ENCODE results near the gene INKA1.
"Not testable (repeated sequence)": the region's sequence is repeated elsewhere in the genome, so short reads cannot be mapped to it uniquely, and the experiment has no call there.

INKA1 gene

DNA sequence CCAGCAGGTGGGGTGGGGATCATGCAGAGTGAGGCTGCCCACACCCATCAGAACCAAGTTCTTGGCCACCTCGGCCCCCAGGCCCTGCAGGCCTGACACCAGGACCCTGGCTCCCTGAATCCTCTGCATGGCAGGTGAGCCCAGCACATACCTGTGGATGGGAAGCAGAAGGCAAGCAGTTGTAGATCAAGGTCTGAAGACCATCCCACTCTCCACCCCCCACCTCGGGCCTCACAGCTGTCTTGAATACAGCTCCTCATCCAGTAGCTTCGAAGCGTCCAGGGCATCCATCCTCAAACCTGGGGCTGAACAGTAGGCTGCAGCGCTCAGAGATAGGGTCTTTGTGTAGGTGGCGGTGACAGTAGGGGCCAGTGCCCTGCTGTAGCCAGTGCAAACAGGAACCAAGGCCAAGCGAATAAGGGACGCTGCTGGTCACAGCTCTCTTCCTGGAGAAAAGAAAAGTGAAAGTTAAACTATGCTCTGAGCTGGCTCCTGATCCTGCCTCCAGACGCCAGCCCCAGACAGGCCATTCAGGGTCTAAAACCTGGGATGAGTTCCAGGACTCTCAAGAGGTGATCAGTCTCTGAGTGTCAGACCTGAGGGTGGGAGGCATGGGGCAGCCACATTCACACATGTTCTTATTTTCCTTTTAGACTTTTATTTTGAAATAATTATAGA, 10.6 kb downstream of the INKA1 start, which contains the start of gene UBA7:
TSS of gene UBA7 (minus strand) at position 457 of the 678 bp plus-strand sequence. CDS start at position 291, 166 bp downstream.
- no peak for DNase-seq

DNA sequence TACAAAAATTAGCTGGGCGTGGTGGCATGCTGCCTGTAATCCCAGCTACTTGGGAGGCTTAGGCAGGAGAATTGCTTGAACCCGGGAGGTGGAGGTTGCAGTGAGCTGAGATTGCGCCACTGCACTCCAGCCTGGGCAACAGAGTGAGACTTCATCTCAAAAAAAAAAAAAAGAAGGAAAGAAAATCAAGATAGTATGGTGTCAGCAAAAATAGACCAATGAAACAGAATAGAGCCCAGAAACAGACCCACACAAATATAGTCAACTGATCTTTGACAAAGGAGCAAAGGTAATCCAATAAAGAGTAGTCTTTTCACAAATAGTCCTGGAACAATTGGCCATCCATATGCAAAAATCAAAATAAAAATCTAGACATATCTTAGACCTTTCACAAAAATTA, 20.1 kb downstream of the INKA1 start:
- DNase-seq: not testable (repeated sequence)

DNA sequence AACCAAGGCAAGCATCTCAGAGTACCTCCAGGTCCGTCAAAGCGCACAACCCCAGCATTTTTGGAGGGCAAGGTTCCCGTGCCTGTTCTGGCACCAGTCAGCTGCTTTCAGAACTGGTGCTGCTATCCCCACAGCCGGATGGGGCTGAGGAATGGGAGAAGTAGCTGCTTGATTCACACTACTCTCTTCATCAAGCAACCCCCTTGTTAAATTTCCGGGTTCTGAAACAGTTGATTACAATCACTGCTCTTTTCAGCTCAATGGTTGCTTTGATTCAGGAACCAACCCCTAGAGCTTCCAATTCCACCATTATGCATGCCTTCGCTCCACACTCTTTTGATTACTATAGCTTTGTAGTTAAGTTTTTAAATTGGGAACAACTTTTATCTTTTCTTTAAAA, 23.0 kb downstream of the INKA1 start:
- no peak for DNase-seq

DNA sequence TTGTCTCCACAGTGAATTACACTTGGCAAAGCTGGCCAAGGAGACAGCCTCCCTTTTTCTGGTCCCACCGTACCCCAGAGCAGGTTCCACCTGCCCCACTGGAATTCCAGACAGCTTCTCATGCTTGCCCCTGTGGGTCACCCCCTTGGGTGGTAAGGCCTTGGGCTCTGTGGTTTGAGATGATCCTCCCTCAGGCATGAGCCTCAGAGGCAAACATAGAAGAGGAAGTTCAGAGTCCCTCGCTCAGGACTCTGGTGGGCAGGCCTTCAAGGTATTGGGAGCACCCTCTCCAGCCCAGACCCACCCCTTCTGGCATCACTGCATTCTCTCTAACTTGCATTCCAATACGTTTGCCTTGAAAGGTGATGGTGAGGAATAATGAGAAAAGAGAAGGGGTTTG, 28.3 kb downstream of the INKA1 start:
- no peak for DNase-seq

DNA sequence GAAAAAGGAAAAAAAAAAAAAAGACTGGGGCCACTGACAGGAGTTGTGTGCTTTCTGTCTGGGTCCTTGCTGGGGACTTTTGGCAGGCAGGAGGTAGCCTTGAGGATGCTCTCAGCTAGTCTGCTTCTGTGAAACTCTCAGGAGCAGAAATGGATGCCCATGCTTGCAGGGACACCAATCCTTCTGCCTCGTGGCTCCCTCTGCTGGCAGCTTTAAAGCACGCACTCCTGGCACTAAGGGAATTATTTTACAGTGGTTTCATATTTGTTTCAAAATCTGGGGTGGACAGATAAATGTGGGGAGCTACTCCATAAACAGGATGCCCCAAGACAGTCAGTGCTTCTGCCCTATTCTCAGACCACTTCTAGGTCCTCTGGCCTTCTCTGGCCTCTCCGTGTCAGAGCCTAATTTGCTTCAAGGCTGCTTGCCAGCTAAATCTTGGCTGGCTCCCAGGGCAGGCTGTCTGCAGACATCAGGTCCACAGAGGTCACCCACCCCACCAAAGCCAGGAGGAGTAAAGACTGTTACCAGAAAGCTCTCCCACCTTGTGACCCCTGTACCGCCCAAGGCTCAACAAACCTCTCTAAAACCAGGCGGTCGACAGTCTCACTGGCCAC, 36.2 kb downstream of the INKA1 start:
- DNase-seq: peak; percentile 22

DNA sequence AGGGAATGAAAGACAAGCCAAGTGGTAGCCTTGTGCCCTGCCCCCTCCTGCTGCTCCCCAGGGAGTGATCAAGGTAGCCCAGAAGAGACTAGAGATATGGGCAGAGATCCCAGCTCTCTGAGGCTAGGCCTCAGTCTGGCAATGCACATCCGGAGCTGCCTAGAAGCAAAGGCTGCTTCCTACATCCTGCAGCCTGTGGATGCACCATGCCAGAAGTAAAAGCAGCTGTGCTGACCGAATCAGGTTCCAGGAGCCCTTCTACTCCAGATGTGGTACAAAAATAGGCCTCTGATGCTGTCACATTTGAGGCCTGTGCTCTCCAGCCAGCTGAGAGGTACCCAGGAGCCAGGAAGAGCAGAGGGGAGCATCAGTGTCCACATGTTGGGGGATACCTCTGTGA, 37.3 kb downstream of the INKA1 start:
- DNase-seq: no peak

DNA sequence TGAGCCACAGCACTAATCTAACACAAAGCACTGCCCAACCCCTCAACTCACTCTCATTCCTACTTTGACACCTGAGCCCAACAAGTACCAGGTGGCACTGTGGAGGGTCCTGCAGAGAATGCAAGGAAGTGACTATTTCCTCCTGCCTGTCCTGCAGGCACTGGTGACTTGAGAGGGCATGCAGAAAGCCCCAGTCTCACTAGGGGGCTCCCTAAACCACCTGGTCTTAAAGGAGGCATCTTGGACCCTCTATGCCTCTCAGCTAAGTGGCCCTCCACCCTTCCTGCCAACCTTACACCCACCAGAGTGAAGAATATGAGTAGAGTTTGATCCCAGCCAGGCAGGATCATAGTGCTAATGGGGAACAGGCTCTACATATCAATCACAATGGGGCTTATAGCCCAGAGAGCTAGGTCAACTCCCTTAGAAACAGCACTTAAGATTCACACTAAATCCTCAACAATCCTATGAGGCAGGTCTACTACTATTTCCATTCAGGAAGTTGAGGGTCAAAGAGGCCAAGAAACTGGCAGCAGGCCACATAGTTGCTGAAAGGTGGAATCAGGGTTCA, 38.1 kb downstream of the INKA1 start:
- peak; percentile 3 for DNase-seq

DNA sequence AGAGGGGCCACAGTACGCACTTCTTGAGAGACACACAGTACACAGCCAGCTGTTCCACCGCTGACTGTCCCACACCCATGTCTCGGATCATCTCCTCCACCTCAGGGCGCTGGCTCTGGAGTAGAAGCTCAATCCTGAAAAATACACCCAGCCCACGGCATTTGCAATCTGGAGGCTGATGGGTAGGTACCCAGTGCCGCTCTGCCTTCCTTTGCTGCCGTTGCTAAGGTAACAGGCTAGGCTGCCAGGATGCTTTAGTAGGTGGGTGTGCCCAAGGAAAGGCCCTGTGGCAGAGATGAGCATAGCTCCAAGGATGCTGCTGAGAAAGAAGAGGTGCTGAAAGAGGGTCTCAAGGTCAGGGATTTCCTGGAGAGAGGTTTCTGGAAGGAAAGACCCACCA, 38.7 kb downstream of the INKA1 start:
- DNase-seq: no peak

DNA sequence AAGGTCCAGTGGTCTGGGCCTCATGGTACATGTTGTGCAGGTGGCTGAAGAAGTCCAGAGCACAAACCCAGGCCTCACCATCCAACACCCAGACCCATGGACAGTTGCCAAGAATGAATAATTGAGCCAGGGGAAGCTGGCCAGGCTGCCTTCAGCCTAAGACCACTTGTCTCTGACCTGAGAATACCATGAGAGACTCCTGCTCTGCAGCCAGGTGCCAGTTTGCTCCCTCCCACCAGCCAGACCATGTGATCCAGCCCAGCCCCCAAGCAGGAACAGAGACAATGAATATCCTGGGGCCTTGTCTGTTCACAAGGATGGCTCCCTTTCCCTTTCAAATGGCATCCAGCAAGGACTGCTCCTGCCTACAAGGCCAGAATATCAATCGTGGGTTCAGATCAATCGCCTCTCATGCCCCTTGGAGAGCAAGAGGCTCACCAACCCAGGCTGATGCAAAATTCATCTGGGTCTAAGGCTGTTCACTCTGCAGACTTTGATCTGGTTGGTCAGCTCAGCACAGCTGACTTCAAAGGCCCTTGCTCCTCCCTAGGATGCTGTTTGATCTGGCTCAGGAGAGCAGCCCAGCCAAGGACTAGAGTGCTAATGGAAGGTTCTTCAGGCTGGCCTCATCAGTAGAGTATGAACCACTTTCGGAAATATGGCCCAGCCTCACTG, 39.9 kb downstream of the INKA1 start:
- no peak for DNase-seq

DNA sequence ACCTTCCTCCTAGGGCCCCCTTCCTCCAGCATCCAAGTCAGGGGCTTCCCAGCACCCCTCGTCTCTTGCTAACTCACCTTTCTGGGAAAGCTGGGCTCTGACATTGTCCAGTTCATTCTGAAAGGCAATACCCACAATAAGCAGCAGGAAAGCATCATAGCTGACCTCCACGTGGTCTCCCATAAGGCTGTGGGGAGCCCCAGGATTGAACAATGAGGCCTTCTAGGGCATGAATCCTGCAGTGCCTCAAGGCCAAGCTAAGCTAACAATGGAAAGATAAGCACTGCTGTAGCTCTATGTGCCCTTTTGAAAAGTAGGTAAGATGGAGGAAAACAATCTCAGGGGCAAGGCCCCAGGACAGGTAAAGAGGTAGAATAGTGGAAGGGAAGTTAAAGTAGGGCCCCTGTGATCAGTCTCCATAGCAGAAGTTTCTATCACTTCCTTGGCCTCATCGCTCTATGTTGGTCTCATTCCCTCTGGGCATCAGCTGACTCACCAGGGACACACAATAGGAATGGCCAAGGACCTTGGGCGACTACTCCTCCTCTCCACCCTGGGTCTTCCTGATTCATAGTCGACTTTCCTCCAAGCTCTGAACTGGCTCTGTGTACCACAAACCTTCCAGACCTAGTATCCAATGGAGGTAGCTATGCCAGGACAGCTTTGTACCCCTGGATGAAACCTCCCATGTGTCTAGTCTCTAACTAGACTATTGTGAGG, 41.6 kb downstream of the INKA1 start:
- no peak for DNase-seq

DNA sequence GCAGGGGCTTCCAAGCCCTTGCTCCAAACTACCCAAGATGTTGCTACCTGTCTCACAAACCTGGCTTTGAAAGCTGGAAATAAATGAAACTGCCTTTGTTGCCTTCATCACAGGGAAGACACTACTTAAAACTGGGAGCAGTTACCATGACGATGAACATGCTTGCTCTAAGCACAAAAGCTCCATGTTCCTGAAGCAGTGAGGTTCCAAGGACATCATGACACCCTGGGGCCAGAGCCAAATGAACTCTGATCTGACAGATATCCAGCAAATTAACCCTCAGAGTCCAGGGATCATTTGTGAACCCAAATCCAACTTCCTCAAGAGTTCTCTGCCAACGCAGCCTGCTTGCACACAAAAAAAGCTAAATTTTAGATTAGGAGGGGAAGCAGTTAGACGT, 42.6 kb downstream of the INKA1 start:
- no peak for DNase-seq
